Ascending aorta (tissue), 2 donors: ENCODE data around the gene TMPRSS3. TPM values are rescaled to one million over a fixed set of nuclear protein-coding genes. Genes with fewer than 3 reads are reported as not detected.
A peak's percentile ranks its signal among the peaks of the same experiment; 100 is the strongest.

Experiments
- DNase-seq, 2 donors: peaks; one replicate each; pipeline ENCODE4 v3.0.0-alpha.2; 2019; ENCODE audit warnings: low spot score in 2 of 2
- H3K27ac ChIP-seq, 2 donors: fragments of 200-600 bp; sonication (generic); one replicate each; pipeline ENCODE4 v1.5.1; 2016 to 2017; ENCODE audit warnings: mild to moderate bottlenecking in 1 of 2
- H3K27me3 ChIP-seq: fragments of 200-600 bp; sonication (generic); one replicate; pipeline ENCODE4 v1.5.1; 2017
- H3K36me3 ChIP-seq, 2 donors: fragments of 200-600 bp; sonication (generic); one replicate each; pipeline ENCODE4 v1.5.1; 2016
- H3K4me1 ChIP-seq, 2 donors: fragments of 200-600 bp; sonication (generic); one replicate each; pipeline ENCODE4 v1.5.1; 2016 to 2017; ENCODE audit warnings: mild to moderate bottlenecking in 1 of 2
- H3K4me3 ChIP-seq, 2 donors: fragments of 200-600 bp; sonication (generic); one replicate each; pipeline ENCODE4 v1.5.1; 2016 to 2017; ENCODE audit warnings: mild to moderate bottlenecking in 1 of 2
- H3K9me3 ChIP-seq, 2 donors: fragments of 200-600 bp; sonication (generic); one replicate each; pipeline ENCODE4 v1.5.1; 2016
- CTCF ChIP-seq, 3 experiments: fragments of 200-600 bp in 2 of 3; fragments of 450-650 bp in 1 of 3; sonication (generic) in 2 of 3; IDR thresholded peaks; one replicate each; pipeline ENCODE4 v1.5.1; 2016 to 2019; ENCODE audit warnings: antibody characterized with exemption in 3 of 3, mild to moderate bottlenecking in 1 of 3, moderate library complexity in 1 of 3
- intact Hi-C: fragments of 100-400 bp; cut with DNase I; formaldehyde crosslinking; loops from one replicate; pipeline ENCODE4 v1.15.1; 2023
- total RNA-seq: library from RNA; depleted of rRNA; stranded (reverse); fragments of >200 nt; gene quantifications from one replicate; pipeline ENCODE4 v1.1.0, GENCODE V29; 2016

The TMPRSS3 gene
- total RNA-seq, 1 donor from 2014 or later, result not detected

- H3K4me3 ChIP-seq, result no peak overlapping the region
- no peaks in the 10 kb centered on the region for H3K4me1 ChIP-seq
- peak in 1 of 2 donors; percentile 33 for DNase-seq
- intact Hi-C loops, result no loop called here
- no peaks in the 10 kb centered on the region for H3K36me3 ChIP-seq
- peaks cover 0 to 21% of the 10 kb centered on the region in 2 donors for H3K9me3 ChIP-seq
- H3K27me3 ChIP-seq, result no peaks in the 10 kb centered on the region
- H3K27ac ChIP-seq, result no peak overlapping the region
- no peak for TF ChIP-seq CTCF (IDR thresholded peaks at IDR 0.05)
These were observed 44.0 kb downstream of the TMPRSS3 start for GRCh38 chr21:42351626-42352440.

- H3K4me1 ChIP-seq, result no peaks in the 10 kb centered on the region
- no peak for TF ChIP-seq CTCF (IDR thresholded peaks at IDR 0.05)
These were observed 44.9 kb downstream of the TMPRSS3 start, which contains the start of gene TFF2 for GRCh38 chr21:42350927-42351426. Gene TFF2 (minus strand): TSS chr21:42350994. CDS start chr21:42350957, 37 bp downstream.

GRCh38 chr21:42350318-42350910 lies 45.4 kb downstream of the TMPRSS3 start:
- Histone ChIP-seq H3K27ac (no peak overlapping the region), H3K9me3 (peaks cover 0 to 13% of the 10 kb centered on the region in 2 donors), H3K4me3 (no peak overlapping the region), H3K27me3 (no peaks in the 10 kb centered on the region), H3K4me1 (no peaks in the 10 kb centered on the region), H3K36me3 (no peaks in the 10 kb centered on the region)
- peak in 1 of 2 donors; percentile 2 for DNase-seq
- no peak for TF ChIP-seq CTCF (IDR thresholded peaks at IDR 0.05)
- intact Hi-C loops, result no loop called here

More at GRCh38 chr21:42350927-42351426, 44.9 kb downstream of the TMPRSS3 start, which contains the start of gene TFF2:
- Histone ChIP-seq H3K36me3 (no peaks in the 10 kb centered on the region), H3K4me3 (no peak within 1 kb of the TSS), H3K27ac (no peak within 1 kb of the TSS), H3K9me3 (peaks cover 0 to 18% of the 10 kb centered on the region in 2 donors), H3K27me3 (no peaks in the 10 kb centered on the region)
- DNase-seq, result peak in 1 of 2 donors; percentile 31
- intact Hi-C loops, result no loop called here

- peaks cover 0 to 7% of the 10 kb centered on the region in 2 donors for H3K9me3 ChIP-seq
- no peak overlapping the region for H3K4me3 ChIP-seq
- DNase-seq, result peak in 1 of 2 donors; percentile 43
- no peaks in the 10 kb centered on the region for H3K36me3 ChIP-seq
- intact Hi-C loops, result no loop called here
- no peaks in the 10 kb centered on the region for H3K27me3 ChIP-seq
- H3K27ac ChIP-seq, result no peak overlapping the region
- H3K4me1 ChIP-seq, result no peaks in the 10 kb centered on the region
- no peak for TF ChIP-seq CTCF (IDR thresholded peaks at IDR 0.05)
These were observed 46.2 kb downstream of the TMPRSS3 start for GRCh38 chr21:42349420-42350317.

GRCh38 chr21:42348762-42349161 lies 47.1 kb downstream of the TMPRSS3 start:
- H3K4me1 ChIP-seq, result no peaks in the 10 kb centered on the region
- no peak for TF ChIP-seq CTCF (IDR thresholded peaks at IDR 0.05)
- H3K36me3 ChIP-seq, result no peaks in the 10 kb centered on the region
- H3K9me3 ChIP-seq, result no peaks in the 10 kb centered on the region
- DNase-seq, result no peak
- intact Hi-C loops, result no loop called here
- H3K27ac ChIP-seq, result no peak overlapping the region
- no peak overlapping the region for H3K4me3 ChIP-seq
- H3K27me3 ChIP-seq, result no peaks in the 10 kb centered on the region
